GM18519 (cell line): Measurements from ENCODE around the gene TMEM72.

ENCODE experiments used
- ATAC-seq: cut with Tn5 transposase; IDR thresholded peaks from one replicate; pipeline ENCODE4 v1.9.1; 2021; ENCODE audit warnings: mild to moderate bottlenecking, moderate library complexity; ENCODE audit not compliant: unreplicated experiment, low FRiP score

Gene TMEM72

GRCh38 chr10:44951576-44952226 is 40.6 kb downstream of the TMEM72 start:
- ATAC-seq = no peak

DNA sequence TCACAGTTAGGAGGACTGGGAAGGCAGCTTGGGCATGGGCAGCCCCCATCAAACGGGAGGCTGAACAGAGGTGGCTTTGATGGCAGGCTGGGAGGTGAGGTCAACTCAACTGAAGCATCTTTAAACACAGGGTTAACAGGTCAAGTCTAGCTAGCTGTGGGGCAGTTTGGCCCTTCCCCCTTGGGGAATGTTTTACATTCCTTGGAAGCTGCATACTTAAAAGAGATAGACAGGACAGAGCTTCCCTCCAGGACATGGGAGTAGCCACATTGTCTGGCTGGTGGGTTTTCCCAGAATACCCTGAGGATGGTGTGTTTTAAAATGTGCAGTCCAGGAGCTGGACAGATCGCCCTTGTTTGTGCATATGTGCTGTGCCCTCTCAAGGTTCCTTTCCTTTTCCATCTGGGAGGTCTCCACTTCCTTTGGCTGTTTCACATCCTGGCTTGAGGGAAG is 41.7 kb downstream of the TMEM72 start:
- no peak for ATAC-seq

GRCh38 chr10:44954042-44954441 is 42.9 kb downstream of the TMEM72 start:
- no peak for ATAC-seq

GRCh38 chr10:44954962-44955361 is 43.8 kb downstream of the TMEM72 start:
- ATAC-seq = no peak

DNA sequence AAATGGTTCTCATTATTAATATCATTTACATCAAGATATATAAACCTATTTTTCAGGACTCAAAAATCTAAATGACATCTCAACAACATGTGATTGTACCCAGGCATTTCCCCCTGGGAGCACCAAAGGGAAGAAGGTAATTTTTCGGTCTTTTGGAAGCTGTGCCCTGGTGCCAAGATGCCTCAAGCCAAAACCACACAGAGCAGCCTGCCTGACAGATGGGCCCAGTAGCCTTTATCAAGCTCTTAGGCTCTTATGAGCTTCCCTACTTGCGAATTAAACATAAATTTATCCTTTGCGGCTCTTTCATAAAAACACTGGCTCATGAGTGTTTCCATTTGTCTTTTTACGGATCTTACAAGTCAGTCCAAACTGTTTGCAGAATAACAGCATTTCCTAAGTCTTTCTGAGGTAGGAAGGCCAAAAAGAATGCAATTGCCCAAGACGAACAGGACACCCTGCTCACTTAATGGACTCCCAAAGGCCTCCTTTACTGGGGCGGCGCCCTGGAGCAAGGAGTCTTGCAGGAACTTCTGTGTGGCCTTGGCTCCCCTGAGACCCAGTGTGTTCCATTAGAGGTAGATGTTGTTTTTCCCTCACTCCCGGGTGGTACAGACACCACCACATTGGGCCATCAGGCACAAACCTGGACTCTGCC is 44.4 kb downstream of the TMEM72 start:
- no peak for ATAC-seq

- no peak for ATAC-seq
Measured at GRCh38 chr10:44956226-44956625, 45.1 kb downstream of the TMEM72 start.

DNA sequence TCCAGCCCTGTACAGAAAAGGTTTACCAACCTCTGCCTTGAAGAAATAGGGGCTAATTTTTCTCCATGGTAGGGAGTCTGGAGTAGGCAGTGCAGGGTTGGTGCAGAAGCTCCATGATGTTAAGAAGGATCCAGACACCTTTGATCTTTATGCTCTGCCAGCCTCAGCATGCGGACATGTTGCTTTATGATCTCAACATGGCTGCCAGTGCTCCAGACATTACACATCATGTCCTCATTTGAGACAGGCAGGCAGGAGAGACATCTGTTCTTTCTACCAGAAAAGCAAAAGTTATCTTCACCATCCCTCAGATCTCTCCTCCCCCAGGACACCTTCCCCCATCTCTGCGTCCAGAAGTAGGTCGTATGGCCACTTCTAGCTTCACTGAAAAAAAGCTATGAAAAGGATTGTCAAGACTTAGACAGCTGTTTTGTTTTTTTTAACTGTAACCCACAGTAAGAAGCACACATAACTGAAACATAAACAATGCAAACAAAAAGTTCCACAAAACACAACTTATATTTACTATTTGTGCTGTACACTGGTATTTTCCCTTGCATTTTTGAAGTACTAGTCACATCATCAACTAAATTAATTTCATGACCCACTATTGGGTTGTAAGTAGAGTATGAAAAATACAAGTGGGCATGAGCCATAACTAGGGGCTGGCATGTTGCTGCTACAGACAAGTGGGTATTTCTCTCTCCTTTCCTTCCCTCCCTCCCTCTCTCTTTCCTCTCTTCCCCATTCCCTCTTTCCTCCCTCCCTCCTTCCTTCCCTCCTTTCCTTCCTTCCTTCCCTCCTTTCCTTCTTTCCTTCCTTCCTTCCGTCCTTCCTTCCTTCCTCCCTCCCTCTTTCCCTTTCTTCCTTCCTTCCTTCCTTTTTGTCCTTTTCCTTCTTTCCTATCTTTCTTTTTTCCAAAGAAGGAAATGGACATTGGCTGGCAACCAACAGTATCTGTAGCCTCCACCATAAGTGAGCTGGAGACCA is 45.9 kb downstream of the TMEM72 start:
- no peak for ATAC-seq

DNA sequence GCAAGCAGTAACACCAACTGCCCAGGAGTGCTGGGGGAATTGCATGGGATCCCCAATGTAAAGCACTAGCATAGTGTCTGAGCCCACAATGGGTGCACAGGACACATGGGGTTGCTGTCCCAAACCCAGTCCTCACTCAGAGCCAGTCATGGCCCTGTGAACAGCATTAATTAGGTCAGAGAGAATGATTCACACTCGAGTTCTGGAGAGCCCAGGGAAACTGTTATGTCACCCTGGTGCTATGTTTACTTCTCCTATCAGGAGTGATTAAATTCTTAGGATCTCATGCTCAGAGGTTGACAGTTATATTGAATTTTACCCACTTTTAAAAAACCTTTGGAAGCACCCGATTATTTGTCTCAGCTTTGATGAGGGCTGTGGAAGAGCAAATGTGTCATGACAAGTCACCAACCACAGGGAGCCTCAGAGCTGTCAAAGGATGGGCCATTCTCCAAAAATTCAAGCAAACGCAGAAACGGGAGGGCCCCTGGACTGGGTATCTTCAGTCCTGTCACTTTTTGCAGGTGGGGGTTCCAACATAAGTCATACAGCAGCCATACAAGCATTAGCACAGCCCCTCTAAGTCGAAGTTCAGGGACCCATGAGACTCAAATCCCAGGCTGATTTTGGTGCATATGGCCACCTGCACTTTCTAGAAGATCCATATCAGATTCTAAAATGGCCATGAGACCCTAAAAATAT is 47.2 kb downstream of the TMEM72 start:
- no peak for ATAC-seq

DNA sequence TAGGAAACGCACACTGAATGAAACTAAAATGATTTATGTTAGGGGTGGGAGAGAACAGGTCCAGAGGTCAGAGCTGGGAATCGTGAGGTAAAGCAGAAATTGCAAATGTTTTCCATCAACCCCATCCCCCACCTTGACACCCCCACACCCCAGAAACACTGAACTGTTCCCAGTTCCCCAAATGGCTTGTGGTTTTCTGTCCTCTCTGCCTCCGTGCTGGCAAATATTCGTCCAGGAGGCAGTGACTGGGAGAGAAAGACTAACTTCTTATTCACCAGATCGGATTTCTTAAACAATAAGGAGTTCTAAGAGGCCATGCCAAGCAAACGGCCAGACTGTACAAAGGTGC is 47.7 kb downstream of the TMEM72 start:
- ATAC-seq = no peak

- ATAC-seq = peak; percentile 87
Measured at GRCh38 chr10:44959247-44960087, 48.3 kb downstream of the TMEM72 start, which contains the start of gene RASSF4. Gene RASSF4, plus strand, starts transcription at chr10:44959802. Its CDS starts 10,401 bp downstream, at chr10:44970203.

- ATAC-seq = no peak
Measured at GRCh38 chr10:44960088-44960460, 48.9 kb downstream of the TMEM72 start.

GRCh38 chr10:44960482-44961229 is 49.5 kb downstream of the TMEM72 start:
- ATAC-seq = no peak

DNA sequence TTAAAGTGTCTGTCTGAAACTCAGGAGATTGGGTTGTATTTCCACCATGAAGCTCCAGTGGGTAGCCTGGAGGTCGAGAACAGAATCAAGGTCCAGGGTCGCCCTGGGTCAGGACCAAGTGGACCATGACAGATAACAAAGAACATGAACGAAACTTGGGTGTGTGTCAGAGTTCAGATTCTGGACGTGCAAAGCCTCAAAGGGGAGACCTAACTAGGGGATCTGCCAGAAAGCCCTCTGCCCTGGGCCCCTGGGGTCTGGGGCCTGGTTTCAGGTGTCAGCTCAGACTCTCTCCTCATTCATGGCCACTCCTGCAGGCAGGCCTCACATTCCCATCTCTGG is 50.1 kb downstream of the TMEM72 start:
- no peak for ATAC-seq

GRCh38 chr10:44961931-44962750 is 51.0 kb downstream of the TMEM72 start:
- ATAC-seq = no peak

DNA sequence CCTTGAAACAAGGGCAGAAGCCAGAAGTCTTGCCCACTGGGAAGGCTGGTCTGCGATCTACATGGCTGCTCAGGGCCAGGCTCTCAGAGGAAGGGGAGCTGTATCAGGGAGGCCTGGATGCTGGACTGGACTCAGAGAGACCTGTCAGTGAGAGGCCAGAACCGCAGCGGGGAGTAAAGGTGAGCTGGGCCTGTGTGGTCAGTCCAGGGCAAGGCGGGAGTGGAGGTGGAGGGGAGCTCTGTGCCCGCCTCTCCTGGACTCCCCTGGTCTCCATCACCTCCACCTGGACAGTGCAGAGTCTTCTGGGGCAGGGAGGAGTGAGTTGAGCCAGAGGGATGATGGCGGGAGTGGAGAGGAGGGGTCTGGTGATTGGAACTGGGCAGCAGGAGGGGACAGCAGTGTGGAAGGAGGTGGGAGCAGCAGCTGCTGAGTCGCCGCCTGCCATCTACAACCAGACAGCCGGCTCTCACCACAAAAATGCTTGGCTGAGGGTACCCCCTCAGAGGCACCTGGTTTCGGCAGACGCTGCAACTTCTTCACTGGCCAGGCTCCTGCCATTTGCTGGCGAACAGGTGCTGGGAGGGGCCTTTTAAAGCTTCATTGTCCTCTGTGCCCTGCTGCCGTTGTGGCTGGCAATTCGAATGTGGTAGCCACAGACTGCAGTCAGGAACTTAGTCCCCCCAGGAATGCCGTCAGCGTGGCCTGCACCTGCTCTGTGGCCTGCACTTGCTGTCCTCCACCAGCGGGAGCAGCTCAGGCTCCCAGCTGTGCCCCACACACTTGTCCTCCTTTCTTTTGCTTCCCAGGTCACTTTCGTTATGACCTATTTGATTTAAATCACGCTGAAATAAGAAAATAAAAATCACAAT is 52.0 kb downstream of the TMEM72 start:
- no peak for ATAC-seq

- ATAC-seq = no peak
Measured at GRCh38 chr10:44963772-44964633, 52.9 kb downstream of the TMEM72 start.
